VCaP (cell line): Measurements from ENCODE around the gene PSENEN.

Source experiments
- H3K27ac ChIP-seq: fragments of 450-650 bp; 2 replicates; pipeline ENCODE4 v1.5.1; 2017
- TF ChIP-seq, protein P1 (sequence below): fragments of 450-650 bp; conservative IDR thresholded peaks from 2 replicates; pipeline ENCODE4 v1.5.1; 2017; ENCODE audit warnings: mild to moderate bottlenecking, moderate library complexity

Gene PSENEN

DNA sequence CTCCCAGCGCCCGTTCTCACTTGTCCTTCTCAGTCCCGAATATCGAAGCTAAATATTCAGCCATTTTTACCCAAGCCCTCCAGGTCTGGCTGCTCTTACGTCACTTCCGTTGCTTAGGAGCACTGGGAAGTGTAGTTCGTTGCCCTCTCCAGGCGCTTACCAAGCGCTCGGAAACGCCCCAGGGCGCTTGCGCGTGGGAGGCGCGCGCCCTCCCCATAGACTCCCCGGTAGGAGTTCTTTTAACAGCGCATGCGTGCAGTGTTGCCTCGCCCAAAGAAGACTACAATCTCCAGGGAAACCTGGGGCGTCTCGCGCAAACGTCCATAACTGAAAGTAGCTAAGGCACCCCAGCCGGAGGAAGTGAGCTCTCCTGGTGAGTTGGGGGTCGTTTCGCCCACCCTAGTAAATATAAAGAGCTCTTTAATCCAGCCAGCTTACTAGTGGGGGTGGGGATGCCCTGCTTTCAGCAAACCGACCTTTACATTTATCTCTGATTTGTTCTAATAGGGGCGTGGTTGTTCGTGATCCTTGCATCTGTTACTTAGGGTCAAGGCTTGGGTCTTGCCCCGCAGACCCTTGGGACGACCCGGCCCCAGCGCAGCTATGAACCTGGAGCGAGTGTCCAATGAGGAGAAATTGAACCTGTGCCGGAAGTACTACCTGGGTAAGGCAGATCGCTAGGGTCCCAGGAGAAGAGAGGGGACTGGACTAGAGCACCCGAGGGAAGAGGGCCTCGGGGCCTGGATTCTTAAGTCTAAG is at the start of gene PSENEN, which contains the start of gene U2AF1L4:
Gene PSENEN (plus strand): TSS at position 324 of the 759 bp plus-strand sequence. CDS start 280 bp downstream, at position 604.
Gene U2AF1L4 (minus strand): TSS at position 91 of the 759 bp plus-strand sequence. CDS start 27 bp downstream, at position 64.
- H3K27ac ChIP-seq: peak within 1 kb of the TSS; percentile 97
- TF ChIP-seq, protein P1, sequence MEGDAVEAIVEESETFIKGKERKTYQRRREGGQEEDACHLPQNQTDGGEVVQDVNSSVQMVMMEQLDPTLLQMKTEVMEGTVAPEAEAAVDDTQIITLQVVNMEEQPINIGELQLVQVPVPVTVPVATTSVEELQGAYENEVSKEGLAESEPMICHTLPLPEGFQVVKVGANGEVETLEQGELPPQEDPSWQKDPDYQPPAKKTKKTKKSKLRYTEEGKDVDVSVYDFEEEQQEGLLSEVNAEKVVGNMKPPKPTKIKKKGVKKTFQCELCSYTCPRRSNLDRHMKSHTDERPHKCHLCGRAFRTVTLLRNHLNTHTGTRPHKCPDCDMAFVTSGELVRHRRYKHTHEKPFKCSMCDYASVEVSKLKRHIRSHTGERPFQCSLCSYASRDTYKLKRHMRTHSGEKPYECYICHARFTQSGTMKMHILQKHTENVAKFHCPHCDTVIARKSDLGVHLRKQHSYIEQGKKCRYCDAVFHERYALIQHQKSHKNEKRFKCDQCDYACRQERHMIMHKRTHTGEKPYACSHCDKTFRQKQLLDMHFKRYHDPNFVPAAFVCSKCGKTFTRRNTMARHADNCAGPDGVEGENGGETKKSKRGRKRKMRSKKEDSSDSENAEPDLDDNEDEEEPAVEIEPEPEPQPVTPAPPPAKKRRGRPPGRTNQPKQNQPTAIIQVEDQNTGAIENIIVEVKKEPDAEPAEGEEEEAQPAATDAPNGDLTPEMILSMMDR: no peak

- no peak overlapping the region for H3K27ac ChIP-seq
- TF ChIP-seq, protein P1: no peak
These were observed 49.5 kb upstream of the PSENEN start for GRCh38 chr19:35695895-35696422.

GRCh38 chr19:35696835-35697234 is 48.6 kb upstream of the PSENEN start:
- H3K27ac ChIP-seq: no peak overlapping the region
- TF ChIP-seq, protein P1: no peak

DNA sequence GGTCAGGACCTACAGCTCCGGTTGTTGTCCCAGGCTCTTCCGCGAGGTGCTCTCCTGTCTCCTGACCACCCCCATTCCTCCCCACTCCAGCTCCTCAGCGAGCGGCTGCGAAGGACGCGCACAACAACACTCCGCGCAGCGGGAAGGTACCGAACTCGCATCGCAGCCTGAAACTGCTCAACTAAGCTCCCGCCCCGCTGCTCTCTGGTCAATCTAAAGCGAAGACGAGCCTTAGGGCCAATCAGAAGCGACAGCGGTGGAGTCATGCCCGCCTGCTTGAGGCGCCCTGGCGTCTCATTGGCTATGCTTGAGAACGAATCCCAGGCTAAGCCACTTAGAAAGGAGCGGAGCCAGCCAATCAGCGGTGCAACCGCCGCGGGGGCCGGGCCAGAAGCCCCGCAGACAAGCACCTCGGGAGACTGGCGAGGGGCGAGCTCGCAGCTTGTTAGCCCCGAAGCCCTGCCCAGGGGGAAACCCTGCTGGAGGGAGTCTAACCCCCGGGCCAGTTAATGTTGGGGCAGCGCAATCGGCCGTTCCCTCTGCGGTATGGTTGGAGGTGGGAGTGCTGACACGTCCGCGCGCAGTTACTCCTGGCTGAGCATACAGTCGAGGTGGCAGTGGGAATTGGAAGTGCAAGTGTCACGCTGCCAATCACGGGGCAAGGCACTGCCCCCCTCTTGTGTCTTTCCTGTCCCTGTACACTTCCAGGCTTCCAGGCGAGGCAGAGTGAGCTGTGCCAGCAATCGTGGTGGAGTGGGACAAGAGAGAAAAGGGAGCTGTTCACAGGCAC is 43.0 kb upstream of the PSENEN start:
- TF ChIP-seq, protein P1: no peak
- peak overlapping the region; percentile 76 for H3K27ac ChIP-seq

GRCh38 chr19:35703343-35703742 is 42.1 kb upstream of the PSENEN start:
- peak overlapping the region; percentile 76 for H3K27ac ChIP-seq
- TF ChIP-seq, protein P1: no peak

DNA sequence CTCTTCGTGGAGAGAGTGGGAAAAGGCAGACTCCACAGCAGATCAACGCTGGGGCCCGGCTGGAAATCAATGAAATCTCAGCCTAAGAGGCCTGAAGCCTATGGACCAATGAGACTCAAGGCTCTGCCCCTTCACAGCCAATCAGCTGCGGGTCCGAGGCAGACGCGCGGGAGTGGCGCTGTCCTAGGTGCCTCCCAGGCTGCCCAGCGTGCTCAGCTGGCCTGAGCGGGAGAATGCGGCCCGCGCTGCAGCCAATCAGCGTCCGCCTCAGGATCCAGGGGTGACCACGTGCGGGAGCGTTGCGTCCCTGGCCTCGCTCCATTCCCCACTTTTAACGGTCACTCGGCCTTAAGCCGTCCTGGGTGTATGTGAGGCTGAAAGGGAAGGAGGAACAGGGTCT is 41.2 kb upstream of the PSENEN start, which contains the start of gene ZBTB32:
Gene ZBTB32 (plus strand): TSS at position 341 of the 400 bp plus-strand sequence. CDS start 10,069 bp downstream, outside the sequence.
- peak within 1 kb of the TSS; percentile 76; the same call in 1 of the 2 replicates for H3K27ac ChIP-seq
- TF ChIP-seq, protein P1: no peak

DNA sequence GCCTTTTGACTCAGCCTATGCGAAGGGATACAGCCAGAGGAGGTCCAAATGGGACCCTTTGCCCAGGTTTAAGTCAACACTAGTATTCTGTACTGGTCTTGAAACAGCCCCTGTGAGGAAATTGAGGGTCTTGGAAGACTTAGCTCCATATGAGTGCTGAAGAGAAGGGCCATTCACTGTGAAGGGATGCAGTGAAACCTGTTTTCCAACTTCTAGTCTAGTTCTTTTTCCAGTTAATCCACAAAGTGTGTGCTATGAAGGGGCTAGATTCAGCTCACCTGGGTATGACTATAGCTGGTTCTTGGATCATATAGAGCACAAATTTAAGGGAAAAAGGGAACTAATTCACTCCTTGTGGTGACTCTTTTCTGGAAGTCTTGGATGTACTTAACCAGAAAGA is 37.1 kb upstream of the PSENEN start:
- TF ChIP-seq, protein P1: no peak
- no peak overlapping the region for H3K27ac ChIP-seq
